HL-60/S4 treated with phorbol 12-myristate 13-acetate at 8.2 ng/mL for 4 days and 3 days (cell line): ENCODE data around the gene TREH.

ENCODE experiments used
- in situ Hi-C: fragments of 300-500 bp; cut with MboI; formaldehyde crosslinking; loops from 2 replicates; pipeline ENCODE4 v1.15.0; 2022; ENCODE audit warnings: low sequenced_read_pairs

TREH gene

GRCh38 chr11:118651820-118652219, 27.6 kb downstream of the TREH start:
- in situ Hi-C loops = no loop called here

- in situ Hi-C loops = no loop called here
These were observed 29.1 kb downstream of the TREH start for GRCh38 chr11:118650366-118650765.

- in situ Hi-C loops = no loop called here
These were observed 29.5 kb downstream of the TREH start for GRCh38 chr11:118649941-118650340.

GRCh38 chr11:118648291-118648690, 31.2 kb downstream of the TREH start:
- in situ Hi-C loops = no loop called here

GRCh38 chr11:118646393-118646792, 33.1 kb downstream of the TREH start:
- in situ Hi-C loops = no loop called here

- in situ Hi-C loops = no loop called here
These were observed 34.3 kb downstream of the TREH start for GRCh38 chr11:118645066-118645715.

GRCh38 chr11:118644496-118644895, 35.0 kb downstream of the TREH start:
- in situ Hi-C loops = no loop called here

GRCh38 chr11:118643995-118644345, 35.5 kb downstream of the TREH start:
- in situ Hi-C loops = no loop called here

GRCh38 chr11:118643142-118643994, 36.1 kb downstream of the TREH start:
- in situ Hi-C loops = no loop called here

GRCh38 chr11:118641397-118642019, 37.9 kb downstream of the TREH start:
- in situ Hi-C loops = no loop called here

- in situ Hi-C loops = no loop called here
These were observed 38.9 kb downstream of the TREH start for GRCh38 chr11:118640332-118641154.

GRCh38 chr11:118639899-118640298, 39.6 kb downstream of the TREH start:
- in situ Hi-C loops = no loop called here

GRCh38 chr11:118638726-118639125, 40.7 kb downstream of the TREH start:
- in situ Hi-C loops = no loop called here

GRCh38 chr11:118636569-118637290, 42.7 kb downstream of the TREH start:
- in situ Hi-C loops = no loop called here

GRCh38 chr11:118635642-118636041, 43.8 kb downstream of the TREH start:
- in situ Hi-C loops = no loop called here

GRCh38 chr11:118635237-118635591, 44.2 kb downstream of the TREH start:
- in situ Hi-C loops = no loop called here

- in situ Hi-C loops = no loop called here
These were observed 44.8 kb downstream of the TREH start for GRCh38 chr11:118634431-118635236.

GRCh38 chr11:118633979-118634378, 45.5 kb downstream of the TREH start:
- in situ Hi-C loops = no loop called here

GRCh38 chr11:118633319-118633690, 46.1 kb downstream of the TREH start:
- in situ Hi-C loops = no loop called here
